ENCODE results near the gene TALDO1.
A peak's percentile ranks its signal among the peaks of the same experiment; 100 is the strongest.

TALDO1 gene

DNA sequence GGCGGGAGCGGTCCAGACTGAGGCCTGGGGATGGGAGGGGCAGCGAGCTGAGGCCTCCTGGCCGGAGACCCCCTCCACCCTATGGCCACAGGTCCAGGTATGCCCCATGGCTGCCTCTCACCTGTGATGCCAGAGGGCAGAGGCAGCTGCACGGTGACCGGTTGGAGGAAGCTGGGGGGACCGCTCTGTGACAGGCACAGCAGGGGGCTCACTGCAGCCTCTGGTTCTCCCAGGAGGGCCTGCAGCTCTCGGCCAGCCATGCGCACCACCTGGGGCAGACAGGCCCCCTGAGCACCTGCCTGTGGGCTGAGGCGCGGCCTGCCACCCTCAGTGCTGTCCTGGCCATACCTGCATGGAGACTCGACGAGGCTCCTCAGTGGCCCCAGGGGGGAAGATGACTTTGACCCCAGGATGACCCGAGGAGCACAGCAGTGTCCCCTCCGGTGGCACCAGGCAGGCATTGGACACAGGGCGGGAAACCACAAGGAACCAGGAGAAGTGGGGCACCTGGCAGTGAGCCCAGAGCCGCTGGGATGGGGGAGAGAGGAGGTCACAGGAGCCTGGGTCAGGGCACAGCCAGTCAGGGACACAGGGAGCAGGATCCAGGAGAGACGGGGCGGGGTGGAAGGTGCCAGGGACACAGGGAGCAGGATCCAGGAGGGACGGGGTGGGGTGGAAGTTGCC lies 54.0 kb downstream of the TALDO1 start:
- no peak for DNase-seq

DNA sequence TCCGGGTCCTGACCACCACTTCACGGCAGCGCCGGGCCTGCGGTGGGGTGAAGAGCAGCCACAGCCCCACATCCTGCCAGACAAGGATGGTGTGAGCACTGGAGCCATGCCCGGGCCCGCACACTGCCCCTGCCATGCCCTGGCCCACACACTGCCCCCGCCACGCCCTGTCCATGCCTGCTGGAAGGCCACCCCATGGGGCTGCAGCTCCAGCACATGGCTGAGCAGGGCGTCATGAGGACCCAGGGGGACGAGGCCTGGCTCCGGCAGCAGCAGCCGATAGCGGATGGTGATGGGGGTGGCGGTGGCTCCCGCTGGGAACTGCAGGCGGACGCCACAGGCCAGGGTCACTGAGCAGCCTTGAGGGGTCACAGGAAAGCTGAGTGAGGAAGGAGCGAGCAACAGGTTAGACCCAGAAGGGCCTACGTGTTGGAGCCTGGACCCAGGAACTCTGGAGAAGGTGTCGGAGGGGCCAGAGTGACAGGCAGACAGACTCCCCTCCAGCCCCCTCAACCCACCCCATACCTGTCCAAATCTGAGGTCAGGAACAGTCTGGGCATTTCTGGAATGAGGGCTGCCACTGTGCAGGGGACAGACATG lies 54.9 kb downstream of the TALDO1 start:
- DNase-seq: no peak

- no peak for DNase-seq
Observed at GRCh38 chr11:802693-803466, 55.6 kb downstream of the TALDO1 start.

DNA sequence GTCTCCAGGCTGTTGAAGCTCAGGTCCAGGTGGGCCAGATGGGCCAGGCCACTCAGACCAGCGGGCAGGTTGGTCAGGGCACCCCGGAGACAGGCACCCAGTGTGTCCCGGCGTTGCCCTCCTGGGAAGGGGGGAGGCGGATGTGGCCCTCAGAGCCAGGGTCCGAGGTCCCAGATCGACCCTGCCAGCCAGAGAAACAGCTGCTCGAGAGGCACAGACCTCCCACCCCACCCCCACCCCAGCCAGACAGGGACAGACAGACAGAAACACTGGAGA lies 56.1 kb downstream of the TALDO1 start:
- no peak for DNase-seq

DNA sequence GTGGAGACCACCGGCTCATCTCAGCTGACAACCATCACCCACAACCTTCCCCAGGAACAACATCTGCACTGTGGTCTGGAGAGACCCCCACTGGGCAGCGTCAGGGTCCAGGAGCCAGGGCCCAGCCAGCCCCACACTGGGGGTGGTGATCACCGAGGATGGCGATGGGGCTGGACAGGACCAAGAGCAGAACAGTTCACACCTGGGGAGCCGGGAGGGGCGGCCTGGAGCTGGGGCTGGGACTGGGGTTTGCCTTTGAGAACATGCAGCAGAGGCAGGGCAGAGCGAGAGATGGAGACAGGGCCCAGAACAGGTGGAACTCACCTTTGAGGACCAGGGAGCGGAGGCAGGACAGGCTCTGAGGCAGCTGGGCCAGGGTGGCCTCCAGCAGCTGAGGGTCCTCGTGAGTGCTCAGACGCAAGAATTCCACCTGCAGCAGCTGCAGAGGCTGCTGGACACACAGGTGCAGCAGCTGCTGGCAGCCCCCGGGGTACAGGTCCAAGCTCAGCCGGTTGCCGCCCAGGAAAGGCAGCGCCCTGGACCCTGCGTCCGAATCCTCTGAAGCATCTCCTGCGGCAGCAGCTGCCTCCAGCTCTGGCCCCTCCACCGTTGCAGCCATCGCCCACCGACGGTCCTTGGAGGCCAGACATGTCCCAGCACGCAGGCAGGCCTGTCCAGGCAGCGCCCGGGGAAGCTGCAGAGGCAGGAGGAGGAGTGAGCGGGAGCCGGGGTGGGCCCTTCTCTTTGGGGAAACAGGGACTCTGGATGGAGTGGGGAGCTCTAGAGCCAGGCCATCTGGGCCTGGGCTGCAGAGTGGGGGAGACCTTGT lies 56.7 kb downstream of the TALDO1 start:
- DNase-seq: no peak

DNA sequence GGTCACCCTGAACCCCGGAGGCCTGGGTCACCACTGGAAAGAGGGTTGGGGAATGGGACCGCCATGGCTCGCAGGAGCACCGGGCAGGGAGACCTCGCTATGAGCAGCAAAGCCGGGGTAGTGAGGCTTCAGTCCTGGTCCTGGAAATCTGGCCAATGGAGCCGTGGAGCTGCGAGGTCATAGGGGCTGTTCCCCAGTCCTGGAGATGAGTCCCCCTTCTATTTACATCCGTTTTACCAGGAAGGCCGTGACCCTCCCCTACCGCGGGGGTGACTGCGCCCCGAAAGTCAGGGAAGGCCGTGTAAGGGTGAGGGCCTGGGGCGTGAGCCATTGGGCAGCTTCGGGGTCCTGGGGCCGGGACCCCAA lies 57.3 kb downstream of the TALDO1 start:
- no peak for DNase-seq

GRCh38 chr11:808427-809286 lies 61.4 kb downstream of the TALDO1 start:
- no peak for DNase-seq

DNA sequence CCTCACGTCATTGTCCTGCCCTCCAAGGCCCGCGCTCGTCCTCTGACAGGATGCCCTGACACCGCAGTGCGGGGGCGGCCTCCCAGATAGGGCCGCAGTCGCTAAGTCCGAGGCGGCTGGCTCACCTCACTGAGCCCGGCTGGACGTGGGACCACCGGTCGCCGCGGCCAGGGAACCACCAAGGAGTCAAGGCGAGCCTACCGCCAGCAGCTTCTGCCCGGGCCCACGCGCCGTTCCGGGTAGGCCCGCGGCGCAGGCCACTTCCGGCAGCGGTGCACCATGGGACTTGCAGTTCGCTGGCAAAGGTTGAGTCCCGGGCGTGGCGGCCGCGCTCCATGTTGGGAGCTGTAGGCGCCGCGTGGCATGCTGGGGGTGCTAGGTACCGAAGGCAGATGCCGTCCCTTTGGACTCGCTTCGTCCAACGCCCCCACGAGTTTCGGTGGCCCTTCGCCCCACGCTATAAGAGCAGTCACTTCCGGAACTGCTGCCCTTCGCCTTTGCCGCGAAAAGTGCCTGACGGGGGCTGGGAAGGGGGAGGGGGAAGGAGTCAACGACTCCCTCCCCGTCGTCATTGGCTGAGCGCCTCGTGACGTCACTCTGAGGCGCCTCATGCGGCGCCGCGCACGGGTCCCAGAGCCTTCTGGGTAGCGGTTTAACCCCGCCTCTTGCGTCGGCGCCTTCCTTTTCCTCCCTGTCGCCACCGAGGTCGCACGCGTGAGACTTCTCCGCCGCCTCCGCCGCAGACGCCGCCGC lies 62.2 kb downstream of the TALDO1 start, which contains the start of gene RPLP2:
TSS of gene RPLP2 (plus strand) at position 681 of the 753 bp plus-strand sequence. CDS start 268 bp downstream, outside the sequence.
- peak; percentile 98 for DNase-seq

GRCh38 chr11:810040-810567 lies 62.8 kb downstream of the TALDO1 start:
- no peak for DNase-seq

DNA sequence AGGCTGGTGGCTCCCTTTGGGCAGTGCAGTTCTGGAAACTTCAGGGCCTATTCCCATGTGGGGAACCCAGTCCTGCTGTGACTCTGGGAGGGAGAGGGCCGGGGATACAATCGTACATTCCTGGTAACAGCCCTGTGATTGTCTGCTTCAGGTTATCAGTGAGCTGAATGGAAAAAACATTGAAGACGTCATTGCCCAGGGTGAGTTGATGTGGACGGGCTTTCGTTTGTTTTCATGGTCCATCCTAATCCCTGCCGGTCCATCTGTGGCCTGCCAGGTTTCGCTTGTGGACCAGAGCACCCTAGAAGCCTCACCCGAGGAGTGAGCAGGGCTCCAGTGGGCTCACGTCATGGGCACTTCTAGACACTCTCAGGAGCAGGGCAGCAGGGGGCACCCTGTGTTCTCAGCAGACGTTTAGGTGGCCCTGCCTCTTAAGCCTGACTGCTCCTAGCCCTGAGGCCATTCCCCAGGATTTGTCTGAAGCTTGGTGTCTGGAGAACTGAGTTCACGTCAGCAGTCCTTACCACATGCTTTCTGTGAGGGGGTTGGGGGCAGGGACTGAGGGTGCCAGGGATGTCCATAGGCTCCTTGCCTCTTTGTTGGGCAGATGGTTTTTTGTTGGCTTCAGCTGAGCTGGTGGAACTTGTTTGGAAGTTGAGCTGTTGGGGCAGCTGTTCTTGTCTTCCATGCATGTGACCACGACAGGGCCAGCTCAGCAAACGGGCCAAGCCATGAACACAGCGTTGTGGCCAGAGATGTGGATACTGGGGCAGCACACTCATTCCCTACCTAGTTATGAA lies 64.4 kb downstream of the TALDO1 start:
- DNase-seq: no peak

- no peak for DNase-seq
Observed at GRCh38 chr11:812390-812789, 65.1 kb downstream of the TALDO1 start.

DNA sequence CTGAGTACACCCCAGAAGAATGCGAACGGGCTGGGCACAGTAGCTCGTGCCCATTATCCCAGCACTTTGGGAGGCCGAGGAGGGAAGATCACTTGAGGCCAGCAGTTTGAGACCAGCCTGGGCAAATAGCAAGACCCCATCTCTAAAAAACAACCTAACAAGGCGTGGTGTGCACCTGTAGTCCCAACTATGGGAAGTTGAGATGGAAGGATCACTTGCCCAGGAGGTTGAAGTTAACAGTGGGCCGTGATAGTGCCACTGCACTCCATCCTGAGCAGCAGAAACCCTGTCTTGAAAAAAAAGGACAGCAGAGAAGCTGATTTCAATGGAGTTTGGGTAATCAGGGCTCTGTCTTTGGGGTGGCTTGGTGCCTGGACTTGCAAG lies 65.8 kb downstream of the TALDO1 start:
- no peak for DNase-seq

DNA sequence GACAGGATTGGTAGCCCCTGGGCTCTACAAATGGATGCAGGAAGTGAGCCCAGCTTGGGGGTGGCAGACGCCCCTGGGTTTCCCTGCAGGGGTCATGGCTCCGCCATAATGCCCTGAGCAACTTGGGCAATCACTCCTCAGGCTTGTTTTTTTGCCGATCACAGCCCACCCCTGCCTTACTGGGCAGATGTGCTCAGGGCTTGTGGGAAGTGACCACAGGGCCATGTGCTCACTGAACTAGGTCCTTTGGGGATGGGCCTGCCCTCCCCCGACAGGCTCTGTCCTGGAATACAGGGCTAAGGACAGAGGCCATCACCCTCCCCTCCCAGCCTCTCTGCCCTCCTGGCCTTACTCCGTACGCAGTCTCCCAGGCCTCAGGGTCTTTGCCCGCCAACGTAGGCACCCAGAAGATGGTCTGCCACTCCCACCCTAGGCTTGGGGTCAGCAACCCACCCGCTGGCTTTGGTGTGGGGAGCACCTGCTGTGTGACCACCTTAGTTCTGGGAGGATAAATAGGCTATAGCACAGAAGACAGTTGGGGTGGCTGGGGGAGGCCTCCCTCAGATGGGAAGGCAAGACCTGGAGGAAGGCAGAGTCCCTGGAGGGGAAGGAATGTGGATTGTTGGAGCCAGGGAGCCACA lies 66.3 kb downstream of the TALDO1 start:
- DNase-seq: no peak
